HTR-8/SVneo (cell line): ENCODE measurements around the gene HOXC9.
A peak's percentile ranks its signal among the peaks of the same experiment; 100 is the strongest.

Experiments used
- DNase-seq: peaks from one replicate; pipeline ENCODE4 v3.0.0; 2011; ENCODE audit warnings: low spot score, mixed read lengths; ENCODE audit not compliant: insufficient read length
- FAIRE-seq: peaks from 2 replicates; lab custom pipeline; 2011; peaks lifted over from hg19 to GRCh38; lab: Jason Lieb, UNC

HOXC9 gene

GRCh38 chr12:54009171-54010052 lies 9.5 kb downstream of the HOXC9 start:
- FAIRE-seq = peak; percentile 44

GRCh38 chr12:54010053-54010971 lies 10.4 kb downstream of the HOXC9 start:
- FAIRE-seq (no peak), DNase-seq (no peak)

More at GRCh38 chr12:54009171-54010052, 9.5 kb downstream of the HOXC9 start:
- no peak for DNase-seq

- DNase-seq (no peak), FAIRE-seq (no peak)
Observed at GRCh38 chr12:54010972-54011664, 11.2 kb downstream of the HOXC9 start.

DNA sequence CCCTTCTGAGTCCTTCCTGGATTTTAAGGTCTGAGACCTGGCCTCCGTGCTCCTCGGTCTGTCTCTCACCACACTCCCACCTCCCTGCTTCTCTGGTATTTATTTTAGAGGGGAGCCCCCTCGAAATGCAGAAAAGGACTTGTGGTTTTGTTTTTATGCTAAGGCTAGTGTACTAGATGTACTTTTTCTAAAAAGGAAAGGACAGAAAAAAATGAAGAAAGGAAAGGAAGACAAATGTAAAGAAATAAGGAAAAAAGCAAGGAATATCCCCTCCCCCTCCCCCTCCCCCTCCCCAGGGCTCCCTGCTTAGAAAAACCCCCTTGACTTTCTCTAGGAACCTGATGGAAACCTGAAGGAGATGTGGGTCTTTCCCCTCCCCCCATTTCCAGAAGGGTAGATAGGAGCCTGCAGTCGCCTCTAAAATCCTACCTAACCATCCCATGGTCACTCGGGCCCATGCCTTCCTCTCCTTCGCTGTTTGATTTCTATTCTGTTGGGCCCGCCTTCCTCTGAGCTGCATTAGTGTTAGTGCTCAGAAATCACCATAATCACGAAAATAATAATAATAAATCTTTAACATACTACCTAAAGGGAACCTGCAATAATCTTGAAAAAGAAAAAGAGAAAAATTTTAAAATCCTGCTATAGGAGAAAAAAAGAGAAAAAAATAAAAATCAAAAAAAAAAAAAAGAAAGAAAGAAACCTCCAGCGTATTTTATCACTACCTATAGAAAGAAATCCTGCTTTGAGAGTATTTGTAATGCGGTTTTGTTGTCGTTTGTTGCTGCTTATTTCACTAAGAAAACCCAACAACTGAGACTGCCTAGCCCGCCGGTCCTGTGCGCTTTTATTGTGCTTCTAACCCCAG lies 11.9 kb downstream of the HOXC9 start:
- DNase-seq (no peak), FAIRE-seq (no peak)

GRCh38 chr12:54012631-54013409 lies 12.9 kb downstream of the HOXC9 start:
- DNase-seq (no peak), FAIRE-seq (no peak)

GRCh38 chr12:54014377-54015017 lies 14.5 kb downstream of the HOXC9 start:
- DNase-seq (no peak), FAIRE-seq (no peak)

DNA sequence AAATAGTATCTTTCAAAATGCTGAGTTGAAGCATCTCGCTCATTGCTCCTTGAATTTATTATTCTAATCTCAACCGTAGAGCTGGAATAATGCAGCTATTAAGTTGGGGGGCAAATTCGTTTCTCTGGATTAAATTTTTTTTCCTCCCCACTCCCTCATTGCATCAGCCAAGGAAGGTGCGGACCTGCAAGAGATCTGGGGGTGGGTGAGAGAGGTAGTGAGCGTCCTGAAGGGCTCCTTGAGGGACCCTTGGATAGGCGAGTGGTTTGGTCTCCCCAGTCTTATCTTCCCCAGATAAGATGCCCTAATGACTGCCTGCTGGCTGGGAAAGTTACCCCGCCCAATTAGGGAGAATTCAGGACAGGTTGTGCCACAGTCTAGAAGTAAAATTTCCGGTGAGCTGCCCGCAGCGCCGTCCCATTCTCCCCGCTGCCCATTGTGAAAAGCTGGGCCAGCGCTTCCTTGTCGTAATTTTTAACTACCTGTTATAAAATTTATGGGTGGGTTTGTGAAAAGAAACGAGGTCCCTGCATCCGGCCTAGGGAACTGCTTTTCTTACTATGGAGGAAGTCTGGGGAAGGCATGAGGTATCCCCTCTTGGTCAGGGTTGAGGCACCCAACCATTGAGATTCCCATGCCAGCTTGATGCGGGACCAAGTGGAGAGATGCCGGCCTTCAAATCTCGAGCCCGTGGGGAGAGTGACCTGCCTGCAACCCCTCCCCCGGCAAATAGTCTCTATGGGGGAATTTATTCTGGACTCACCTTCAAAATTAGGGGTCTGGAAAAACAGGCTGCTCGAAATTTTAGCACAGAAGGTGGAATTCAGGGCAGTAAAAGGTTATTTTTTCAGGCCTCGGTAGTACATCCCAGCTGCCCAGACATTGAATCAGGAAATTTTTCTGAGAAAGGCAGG lies 15.3 kb downstream of the HOXC9 start:
- FAIRE-seq (no peak), DNase-seq (no peak)

GRCh38 chr12:54016051-54016450 lies 16.1 kb downstream of the HOXC9 start:
- DNase-seq (no peak), FAIRE-seq (no peak)

GRCh38 chr12:54016478-54016964 lies 16.6 kb downstream of the HOXC9 start:
- no peak for DNase-seq
- FAIRE-seq = no peak

DNA sequence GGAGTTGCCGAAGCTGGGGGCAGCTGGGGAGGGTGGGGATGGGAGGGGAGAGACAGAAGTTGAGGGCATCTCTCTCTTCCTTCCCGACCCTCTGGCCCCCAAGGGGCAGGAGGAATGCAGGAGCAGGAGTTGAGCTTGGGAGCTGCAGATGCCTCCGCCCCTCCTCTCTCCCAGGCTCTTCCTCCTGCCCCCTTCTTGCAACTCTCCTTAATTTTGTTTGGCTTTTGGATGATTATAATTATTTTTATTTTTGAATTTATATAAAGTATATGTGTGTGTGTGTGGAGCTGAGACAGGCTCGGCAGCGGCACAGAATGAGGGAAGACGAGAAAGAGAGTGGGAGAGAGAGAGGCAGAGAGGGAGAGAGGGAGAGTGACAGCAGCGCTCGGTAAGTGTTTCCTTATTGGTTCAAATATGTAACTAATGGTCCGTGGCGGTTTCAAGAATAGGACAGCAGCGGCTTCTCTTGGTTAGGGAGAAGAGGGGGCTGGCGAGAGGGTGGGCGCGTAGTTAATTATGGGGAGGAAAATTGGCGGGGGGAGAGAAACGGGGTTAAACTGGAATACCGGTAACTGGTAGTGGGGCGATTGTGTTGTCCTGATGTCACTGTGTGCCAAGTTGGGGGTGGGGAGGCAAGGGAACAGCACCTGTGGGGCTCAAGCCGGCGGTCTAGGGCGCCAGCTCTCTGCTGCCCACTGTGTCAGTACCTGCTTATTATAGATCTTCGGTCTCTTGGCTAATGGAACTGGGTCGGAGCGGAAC lies 17.2 kb downstream of the HOXC9 start:
- DNase-seq (no peak), FAIRE-seq (no peak)

GRCh38 chr12:54017878-54018467 lies 18.0 kb downstream of the HOXC9 start:
- FAIRE-seq (peak; percentile 4), DNase-seq (peak; percentile 78)

GRCh38 chr12:54018468-54018984 lies 18.6 kb downstream of the HOXC9 start:
- FAIRE-seq (no peak), DNase-seq (no peak)

DNA sequence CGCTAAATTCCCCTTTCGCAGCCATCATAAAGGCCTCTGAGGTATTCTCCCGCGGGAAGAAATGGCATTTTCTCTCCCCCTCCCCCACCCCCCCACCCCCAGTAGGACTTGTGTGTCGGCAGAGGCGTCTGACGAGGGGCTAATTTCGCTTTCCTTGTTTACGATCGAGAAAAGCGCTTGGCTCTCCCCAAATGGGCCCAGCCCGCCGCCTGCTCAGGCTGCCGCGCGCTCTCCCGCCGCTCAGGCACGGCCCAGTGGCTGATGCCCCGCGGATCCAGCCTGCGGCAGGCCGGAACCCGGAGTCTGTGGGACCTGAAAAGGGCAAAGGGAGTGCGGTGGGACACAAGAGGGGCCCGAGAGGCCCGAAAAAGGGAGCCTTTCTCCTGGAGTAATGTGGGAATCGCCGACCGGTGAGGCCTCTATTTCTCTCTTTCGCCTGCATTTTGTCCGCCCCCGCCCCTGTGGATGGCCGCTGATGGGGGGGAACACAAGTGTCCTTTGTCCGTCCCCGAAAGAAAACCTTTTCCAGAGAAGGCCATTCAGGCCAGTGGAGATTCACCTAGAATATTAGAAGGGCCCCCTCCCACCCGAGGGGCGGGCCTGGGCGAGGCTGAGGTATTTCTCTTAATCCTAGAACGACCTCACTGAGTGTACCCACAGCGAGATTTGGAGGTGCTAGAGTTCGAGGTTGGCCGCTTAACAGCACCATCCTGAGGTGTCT lies 19.3 kb downstream of the HOXC9 start:
- DNase-seq (no peak), FAIRE-seq (no peak)

GRCh38 chr12:54019924-54020590 lies 20.1 kb downstream of the HOXC9 start:
- DNase-seq = no peak

More at GRCh38 chr12:54019924-54020590, 20.1 kb downstream of the HOXC9 start:
- no peak for FAIRE-seq
